Tibial nerve (tissue), 4 donors: ENCODE results near the gene ANKRD44. TPM values are rescaled to one million over a fixed set of nuclear protein-coding genes. Genes with fewer than 3 reads are reported as not detected.
A peak's percentile ranks its signal among the peaks of the same experiment; 100 is the strongest.

Source experiments
- DNase-seq, 2 donors: peaks; one replicate each; pipeline ENCODE4 v3.0.0-alpha.2; 2019; ENCODE audit warnings: low spot score in 2 of 2
- H3K27ac ChIP-seq, 4 donors: fragments of 200-600 bp; sonication (generic) in 3 of 4; one replicate each; pipeline ENCODE4 v1.5.1; 2017 to 2019; ENCODE audit warnings: mild to moderate bottlenecking in 1 of 4
- H3K27me3 ChIP-seq, 2 donors: fragments of 200-600 bp; sonication (generic) in 1 of 2; one replicate each; pipeline versions ENCODE4 v1.5.1 to v1.6.0; 2017 to 2019
- H3K36me3 ChIP-seq, 3 donors: fragments of 200-600 bp; sonication (generic); one replicate each; pipeline ENCODE4 v1.5.1; 2018 to 2019
- H3K4me1 ChIP-seq, 4 donors: fragments of 200-600 bp; sonication (generic) in 3 of 4; one replicate each; pipeline ENCODE4 v1.5.1; 2017 to 2019
- H3K4me3 ChIP-seq, 4 donors: fragments of 200-600 bp; sonication (generic) in 3 of 4; one replicate each; pipeline ENCODE4 v1.5.1; 2017 to 2019; ENCODE audit warnings: mild to moderate bottlenecking in 1 of 4, moderate library complexity in 1 of 4
- H3K9me3 ChIP-seq, 4 donors: fragments of 200-600 bp; sonication (generic) in 3 of 4; one replicate each; pipeline ENCODE4 v1.5.1; 2017 to 2019
- EP300 ChIP-seq, 2 donors: sonication (generic); formaldehyde crosslinking; IDR thresholded peaks; one replicate each; pipeline ENCODE4 v1.6.1; 2017; ENCODE audit warnings: antibody characterized with exemption in 2 of 2, mild to moderate bottlenecking in 1 of 2
- POLR2A ChIP-seq, 2 donors: fragments of 450-650 bp; IDR thresholded peaks; one replicate each; pipeline ENCODE4 v1.6.1; 2017; ENCODE audit warnings: antibody characterized with exemption in 2 of 2, mild to moderate bottlenecking in 2 of 2, moderate library complexity in 2 of 2
- WGBS, 2 donors: methylation state at CpG; one replicate each; pipeline ENCODE4 v1.1.5; 2018; 5-methylcytosine and 5-hydroxymethylcytosine counted together
- total RNA-seq, 4 donors: library from RNA; depleted of rRNA; stranded (reverse); fragments of >200 nt; gene quantifications; one replicate each; pipeline ENCODE4 v1.1.0, GENCODE V29; 2016
- TF ChIP-seq, protein P1 (sequence below), 5 experiments: fragments of 200-600 bp in 3 of 5; fragments of 450-650 bp in 2 of 5; sonication (generic) in 3 of 5; IDR thresholded peaks; one replicate each; pipeline ENCODE4 v1.5.1; 2016 to 2019; ENCODE audit warnings: antibody characterized with exemption in 5 of 5, mild to moderate bottlenecking in 3 of 5, moderate library complexity in 2 of 5

The ANKRD44 gene
- total RNA-seq, 4 donors from 2014 or later, result 28.5 to 48.9 (median 41.5) TPM

GRCh38 chr2:197195518-197195917 lies 115.1 kb downstream of the ANKRD44 start:
- Histone ChIP-seq H3K4me1 (peaks cover 0 to 50% (median 14%) of the 10 kb centered on the region in 4 donors), H3K27me3 (no peaks in the 10 kb centered on the region), H3K4me3 (no peak overlapping the region), H3K27ac (peak overlapping the region in 1 of 4 donors; percentile 37), H3K9me3 (no peaks in the 10 kb centered on the region), H3K36me3 (no peaks in the 10 kb centered on the region)
- 26 to 31% methylated on average over 3 of the region's 3 CpGs for WGBS, 2 donors
- DNase-seq, result no peak
- no peak for TF ChIP-seq POLR2A (IDR thresholded peaks at IDR 0.05)

GRCh38 chr2:197191940-197192322 lies 118.6 kb downstream of the ANKRD44 start:
- Histone ChIP-seq H3K4me3 (no peak overlapping the region), H3K27me3 (no peaks in the 10 kb centered on the region), H3K4me1 (peaks cover 0 to 40% (median 9%) of the 10 kb centered on the region in 4 donors), H3K36me3 (no peaks in the 10 kb centered on the region), H3K9me3 (no peaks in the 10 kb centered on the region), H3K27ac (no peak overlapping the region)
- DNase-seq, result no peak
- 66 to 72% methylated on average over 2 of the region's 2 CpGs for WGBS, 2 donors
- no peak for TF ChIP-seq POLR2A (IDR thresholded peaks at IDR 0.05)
- TF ChIP-seq EP300 (IDR thresholded peaks at IDR 0.05), result no peak
- TF ChIP-seq, protein P1, sequence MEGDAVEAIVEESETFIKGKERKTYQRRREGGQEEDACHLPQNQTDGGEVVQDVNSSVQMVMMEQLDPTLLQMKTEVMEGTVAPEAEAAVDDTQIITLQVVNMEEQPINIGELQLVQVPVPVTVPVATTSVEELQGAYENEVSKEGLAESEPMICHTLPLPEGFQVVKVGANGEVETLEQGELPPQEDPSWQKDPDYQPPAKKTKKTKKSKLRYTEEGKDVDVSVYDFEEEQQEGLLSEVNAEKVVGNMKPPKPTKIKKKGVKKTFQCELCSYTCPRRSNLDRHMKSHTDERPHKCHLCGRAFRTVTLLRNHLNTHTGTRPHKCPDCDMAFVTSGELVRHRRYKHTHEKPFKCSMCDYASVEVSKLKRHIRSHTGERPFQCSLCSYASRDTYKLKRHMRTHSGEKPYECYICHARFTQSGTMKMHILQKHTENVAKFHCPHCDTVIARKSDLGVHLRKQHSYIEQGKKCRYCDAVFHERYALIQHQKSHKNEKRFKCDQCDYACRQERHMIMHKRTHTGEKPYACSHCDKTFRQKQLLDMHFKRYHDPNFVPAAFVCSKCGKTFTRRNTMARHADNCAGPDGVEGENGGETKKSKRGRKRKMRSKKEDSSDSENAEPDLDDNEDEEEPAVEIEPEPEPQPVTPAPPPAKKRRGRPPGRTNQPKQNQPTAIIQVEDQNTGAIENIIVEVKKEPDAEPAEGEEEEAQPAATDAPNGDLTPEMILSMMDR (IDR thresholded peaks at IDR 0.05), result no peak

- TF ChIP-seq EP300 (IDR thresholded peaks at IDR 0.05) (no peak), POLR2A (IDR thresholded peaks at IDR 0.05) (no peak)
- TF ChIP-seq, protein P1 (IDR thresholded peaks at IDR 0.05), result peak; percentile 57 to 79 (median 72)
- H3K4me1 ChIP-seq, result peaks cover 0 to 40% (median 8%) of the 10 kb centered on the region in 4 donors
- no peak overlapping the region for H3K4me3 ChIP-seq
These were observed 119.2 kb downstream of the ANKRD44 start for GRCh38 chr2:197191177-197191939.

DNA sequence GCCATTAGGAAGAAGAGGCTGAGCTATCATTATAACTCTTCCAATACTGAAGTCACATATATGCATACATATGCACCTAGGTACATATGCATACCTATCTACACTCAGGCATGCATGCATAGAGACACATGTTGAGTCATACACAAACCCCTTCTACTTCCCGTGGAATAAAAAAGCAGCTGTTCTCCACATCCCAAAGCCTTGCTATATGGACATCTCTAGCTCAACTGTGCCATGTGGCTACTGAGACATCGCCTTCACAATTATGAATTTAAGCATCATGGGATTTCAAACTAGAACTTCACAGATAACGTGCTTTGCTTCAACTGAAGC lies 120.5 kb downstream of the ANKRD44 start:
- no peaks in the 10 kb centered on the region for H3K36me3 ChIP-seq
- H3K4me3 ChIP-seq, result no peak overlapping the region
- DNase-seq, result no peak
- TF ChIP-seq EP300 (IDR thresholded peaks at IDR 0.05) (no peak), POLR2A (IDR thresholded peaks at IDR 0.05) (no peak)
- TF ChIP-seq, protein P1 (IDR thresholded peaks at IDR 0.05), result no peak
- 52 to 61% methylated on average over 3 of the region's 3 CpGs for WGBS, 2 donors
- no peaks in the 10 kb centered on the region for H3K27me3 ChIP-seq
- H3K4me1 ChIP-seq, result peaks cover 0 to 33% (median under 1%) of the 10 kb centered on the region in 4 donors
- H3K9me3 ChIP-seq, result no peaks in the 10 kb centered on the region
- no peak overlapping the region for H3K27ac ChIP-seq

More at GRCh38 chr2:197191177-197191939, 119.2 kb downstream of the ANKRD44 start:
- Histone ChIP-seq H3K27me3 (no peaks in the 10 kb centered on the region), H3K9me3 (no peaks in the 10 kb centered on the region), H3K36me3 (no peaks in the 10 kb centered on the region), H3K27ac (no peak overlapping the region)
- DNase-seq, result no peak
- 29 to 35% methylated on average over 4 of the region's 4 CpGs for WGBS, 2 donors

GRCh38 chr2:197189426-197190099 lies 121.0 kb downstream of the ANKRD44 start:
- Histone ChIP-seq H3K4me1 (peaks cover 0 to 33% (median 0%) of the 10 kb centered on the region in 4 donors), H3K27ac (no peak overlapping the region)
- DNase-seq, result no peak

More at GRCh38 chr2:197189426-197190099, 121.0 kb downstream of the ANKRD44 start:
- whole genome bisulfite sequencing, 2 donors, result 75 to 80% methylated on average over 10 of the region's 10 CpGs
- H3K9me3 ChIP-seq, result no peaks in the 10 kb centered on the region
- TF ChIP-seq, protein P1 (IDR thresholded peaks at IDR 0.05), result no peak
- TF ChIP-seq EP300 (IDR thresholded peaks at IDR 0.05), result no peak
- no peak for TF ChIP-seq POLR2A (IDR thresholded peaks at IDR 0.05)
- no peaks in the 10 kb centered on the region for H3K27me3 ChIP-seq
- no peak overlapping the region for H3K4me3 ChIP-seq
- no peaks in the 10 kb centered on the region for H3K36me3 ChIP-seq
